ENCODE results near the gene VPS54. TPM values are rescaled to one million over a fixed set of nuclear protein-coding genes. Genes with fewer than 3 reads are reported as not detected.

Gene VPS54
- total RNA-seq, 1 experiment from 2014 or later, result 12.4 TPM

GRCh38 chr2:63888490-63889402, 130.5 kb downstream of the VPS54 start (continued):
- TF ChIP-seq TCF7L2 (IDR thresholded peaks at IDR 0.05; ENCODE audit: borderline replicate concordance, extremely low read depth, insufficient read depth, insufficient read length), result no peak
- no peak for TF ChIP-seq JUND (IDR thresholded peaks at IDR 0.05)
- no peak for TF ChIP-seq ZFX (IDR thresholded peaks at IDR 0.05)
- TF ChIP-seq ZBTB33 (IDR thresholded peaks at IDR 0.05; ENCODE audit: extremely low read depth, insufficient replicate concordance, low read length), result no peak
- TF ChIP-seq CEBPB (IDR thresholded peaks at IDR 0.05; ENCODE audit: low read depth), result peak; percentile 12; the same call in 1 of the 2 replicates
- no peak for TF ChIP-seq EZH2 (IDR thresholded peaks at IDR 0.05)
- no peak for TF ChIP-seq ZNF274 (IDR thresholded peaks at IDR 0.05; ENCODE audit: low read depth, low read length)
- no peak for TF ChIP-seq ATF3 (IDR thresholded peaks at IDR 0.05)
- no peak for TF ChIP-seq CBX3 (IDR thresholded peaks at IDR 0.05; ENCODE audit: low read depth)
- TF ChIP-seq CTCF (IDR thresholded peaks at IDR 0.05 in 2 of 3, conservative IDR thresholded peaks at IDR 0.05 in 1 of 3; ENCODE audit: borderline replicate concordance in 1 of 3, insufficient read depth in 1 of 3, low read depth in 2 of 3, low read length in 2 of 3), result peak; percentile 78 to 91 (median 85)
- TF ChIP-seq EGR1 (IDR thresholded peaks at IDR 0.05; ENCODE audit: low read depth), result no peak
- no peak for TF ChIP-seq SRF (IDR thresholded peaks at IDR 0.05; ENCODE audit: low read depth)
